HepG2 (cell line): Measurements from ENCODE around the gene SLC4A7. TPM values are rescaled to one million over a fixed set of nuclear protein-coding genes. Genes with fewer than 3 reads are reported as not detected.

ENCODE experiments used
- ATAC-seq: fragments of 200-7000 bp; cut with Tn5 transposase; 3 replicates; pipeline ENCODE4 v1.9.1; 2020; ENCODE audit warnings: mild to moderate bottlenecking, moderate library complexity
- BruUV-seq: library from RNA; stranded (reverse); fragments of 400-500 nt; replicated peaks from 2 replicates; lab custom pipeline; 2021; lab: Mats Ljungman, UMichigan
- CTCF ChIA-PET: fragments of 300-600 bp; formaldehyde crosslinking; extraction: SDS; loops from one replicate; lab custom pipeline; 2021; ENCODE audit warnings: low total read pairs, inconsistent platforms, low intra/inter-chr PET ratio; lab: Yijun Ruan, JAX
- POLR2A ChIA-PET: fragments of 350-600 bp; sonication (Branson Sonifier 250); formaldehyde crosslinking; loops from one replicate; lab custom pipeline; 2020; ENCODE audit warnings: antibody characterized with exemption, inconsistent platforms; lab: Yijun Ruan, JAX
- DNase-seq: peaks from one replicate; pipeline ENCODE4 v3.0.0-alpha.2; 2015; ENCODE audit warnings: low spot score
- FAIRE-seq: peaks from 3 replicates; lab custom pipeline; 2011; peaks lifted over from hg19 to GRCh38; lab: Jason Lieb, UNC
- H2AFZ ChIP-seq: one replicate; pipeline ENCODE4 v1.6.1; 2011; ENCODE audit warnings: low read length, inconsistent platforms
- H3K27ac ChIP-seq: fragments of 300-600 bp; 3 replicates; pipeline ENCODE4 v1.8.0; 2011; ENCODE audit warnings: mixed run types, mild to moderate bottlenecking, mixed read lengths, low read length, inconsistent platforms; ENCODE audit not compliant: insufficient read depth; ENCODE audit errors: extremely low read length
- H3K27me3 ChIP-seq, 2 experiments: fragments of 200-600 bp in 1 of 2; 2 replicates in 1 of 2; 3 replicates in 1 of 2; pipeline versions ENCODE4 v1.6.0 to v1.8.0; 2011; ENCODE audit warnings: low read length in 2 of 2, mild to moderate bottlenecking in 2 of 2, moderate library complexity in 2 of 2, inconsistent platforms in 1 of 2; ENCODE audit not compliant: insufficient read depth in 2 of 2, control insufficient read depth in 1 of 2
- H3K36me3 ChIP-seq, 2 experiments: fragments of 200-600 bp in 1 of 2; replicated peaks in 1 of 2; 2 replicates in 1 of 2; 3 replicates in 1 of 2; pipeline versions ENCODE4 v1.5.1 to v1.8.0; 2011; ENCODE audit warnings: low read length in 2 of 2, inconsistent platforms in 1 of 2; ENCODE audit not compliant: insufficient read depth in 2 of 2, control insufficient read depth in 1 of 2
- H3K4me1 ChIP-seq: 2 replicates; pipeline ENCODE4 v1.5.1; 2012; ENCODE audit warnings: low read length, inconsistent platforms; ENCODE audit not compliant: insufficient read depth
- H3K4me2 ChIP-seq: 2 replicates; pipeline ENCODE4 v1.6.0; 2011; ENCODE audit warnings: low read depth, low read length, inconsistent platforms
- H3K4me3 ChIP-seq, 3 experiments: fragments of 200-600 bp in 1 of 3; sonication (generic), shearing (Covaris generic) in 1 of 3; replicated peaks in 1 of 3; 2 replicates each; pipeline ENCODE4 v1.5.1; 2011 to 2016; ENCODE audit warnings: low read length in 3 of 3, inconsistent platforms in 2 of 3, low read depth in 2 of 3, mild to moderate bottlenecking in 2 of 3, control low read depth in 1 of 3, mixed read lengths in 1 of 3; ENCODE audit not compliant: insufficient read depth in 1 of 3
- H3K79me2 ChIP-seq: one replicate; pipeline ENCODE4 v1.6.1; 2011; ENCODE audit warnings: low read length, inconsistent platforms; ENCODE audit not compliant: insufficient read depth
- H3K9ac ChIP-seq: 2 replicates; pipeline ENCODE4 v1.6.0; 2011; ENCODE audit warnings: mild to moderate bottlenecking, low read depth, low read length, inconsistent platforms; ENCODE audit not compliant: insufficient read depth
- H3K9me3 ChIP-seq: 2 replicates; pipeline ENCODE4 v1.5.1; 2012; ENCODE audit warnings: mild to moderate bottlenecking, low read length
- H4K20me1 ChIP-seq: 2 replicates; pipeline ENCODE4 v1.6.0; 2011; ENCODE audit warnings: inconsistent platforms, mild to moderate bottlenecking, low read length, moderate library complexity; ENCODE audit not compliant: insufficient read depth
- CEBPB ChIP-seq: IDR thresholded peaks from 2 replicates; pipeline ENCODE4 v1.6.1; 2011; ENCODE audit warnings: low read depth, low read length, improper control_type of control experiment, borderline replicate concordance
- CEBPG ChIP-seq: IDR thresholded peaks from 2 replicates; pipeline ENCODE4 v1.6.1; 2016
- PBX3 ChIP-seq: sonication (generic); formaldehyde crosslinking; IDR thresholded peaks from 2 replicates; pipeline ENCODE4 v1.8.1; 2023; ENCODE audit warnings: missing genetic modification reagents, inconsistent platforms, borderline replicate concordance
- YEATS2 ChIP-seq: sonication (generic); formaldehyde crosslinking; IDR thresholded peaks from 2 replicates; pipeline ENCODE4 v1.4.0; 2020; ENCODE audit warnings: missing genetic modification reagents, borderline replicate concordance
- ZFP62 ChIP-seq: sonication (generic); formaldehyde crosslinking; IDR thresholded peaks from 2 replicates; pipeline ENCODE4 v1.4.0; 2020; ENCODE audit warnings: missing genetic modification reagents
- ZNF569 ChIP-seq: sonication (generic); formaldehyde crosslinking; IDR thresholded peaks from 2 replicates; pipeline ENCODE4 v1.5.0; 2020; ENCODE audit warnings: mild to moderate bottlenecking, missing genetic modification reagents, moderate library complexity, borderline replicate concordance
- ZNF737 ChIP-seq: sonication (generic); formaldehyde crosslinking; IDR thresholded peaks from 2 replicates; pipeline ENCODE4 v1.5.0; 2020; ENCODE audit warnings: missing genetic modification reagents, mild to moderate bottlenecking, borderline replicate concordance
- ZNF776 ChIP-seq: sonication (generic); formaldehyde crosslinking; IDR thresholded peaks from 2 replicates; pipeline ENCODE4 v1.4.0; 2020; ENCODE audit warnings: mild to moderate bottlenecking, missing genetic modification reagents
- WGBS: methylation state at CpG from one replicate; pipeline ENCODE4 v1.1.6; 2017; ENCODE audit warnings: low lambda C conversion rate; 5-methylcytosine and 5-hydroxymethylcytosine counted together
- in situ Hi-C: cut with HindIII; loops from 2 replicates; pipeline ENCODE4 v1.10.0; 2017; ENCODE audit warnings: low pct_unique_long_range_greater_than_20kb; ENCODE audit not compliant: extremely low pct_ligation_motif_present
- intact Hi-C: fragments of 100-400 bp; cut with micrococcal nuclease; formaldehyde crosslinking; loops from one replicate; pipeline ENCODE4 v1.10.0; 2022; ENCODE audit not compliant: unreplicated experiment
- polyA plus RNA-seq, 8 experiments: library from polyadenylated mRNA; depleted of rRNA in 3 of 8; stranded (reverse) in 7 of 8; unstranded in 1 of 8; fragments of >200 nt; fragmentation: Illumina TruSeq in 4 of 8; extraction: Trizol in 4 of 8; gene quantifications; 2 replicates each; pipeline versions ENCODE4 v1.2.1 to v1.2.3, GENCODE V29; 2011 to 2016; ENCODE audit warnings: low read depth in 4 of 8, missing spikeins in 1 of 8, mixed read lengths in 1 of 8; ENCODE audit not compliant: insufficient read depth in 1 of 8
- total RNA-seq, 5 experiments: library from RNA; depleted of rRNA; stranded (reverse); fragments of >200 nt; fragmentation: Illumina TruSeq; extraction: Trizol; gene quantifications; 2 replicates each; pipeline ENCODE4 v1.2.3, GENCODE V29; 2016; ENCODE audit warnings: low read depth in 1 of 5

The SLC4A7 gene
- total and polyA plus RNA-seq, 2 of the 13 experiments (the other 11 are each of a cell fraction or from before 2014, with no cell fraction given), result 16.4 to 43.8 TPM

GRCh38 chr3:27353221-27353620 lies 131.0 kb downstream of the SLC4A7 start:
- no peak overlapping the region for H3K4me3 ChIP-seq
- BruUV-seq, result no TSS peak
- ATAC-seq, result no peak
- H3K27me3 ChIP-seq, result no peaks in the 10 kb centered on the region
- H3K36me3 ChIP-seq, result peaks cover 0 to 4% of the 10 kb centered on the region in 2 experiments; a peak in 1 of 5 replicates
- no peak overlapping the region for H3K4me2 ChIP-seq
- no peak for DNase-seq
- 83% methylated on average over 1 of the region's 1 CpG for WGBS
- intact Hi-C loops, result no loop called here
- TF ChIP-seq CEBPG (peak; percentile 41; the same call in 1 of the 2 replicates), ZNF737 (CRISPR knock-in tag) (no peak), CEBPB (peak; percentile 67)
- TF ChIP-seq, all 625 proteins: peak for 2
- in situ Hi-C loops, result no loop called here
- Histone ChIP-seq H2AFZ (no peak overlapping the region), H3K9me3 (no peaks in the 10 kb centered on the region), H3K4me1 (peaks cover 39% of the 10 kb centered on the region), H4K20me1 (no peaks in the 10 kb centered on the region), H3K27ac (no peak overlapping the region), H3K79me2 (peaks cover 2% of the 10 kb centered on the region), H3K9ac (no peak overlapping the region)
- FAIRE-seq, result no peak
- POLR2A ChIA-PET, result no interaction called here
- CTCF ChIA-PET, result no interaction called here

DNA sequence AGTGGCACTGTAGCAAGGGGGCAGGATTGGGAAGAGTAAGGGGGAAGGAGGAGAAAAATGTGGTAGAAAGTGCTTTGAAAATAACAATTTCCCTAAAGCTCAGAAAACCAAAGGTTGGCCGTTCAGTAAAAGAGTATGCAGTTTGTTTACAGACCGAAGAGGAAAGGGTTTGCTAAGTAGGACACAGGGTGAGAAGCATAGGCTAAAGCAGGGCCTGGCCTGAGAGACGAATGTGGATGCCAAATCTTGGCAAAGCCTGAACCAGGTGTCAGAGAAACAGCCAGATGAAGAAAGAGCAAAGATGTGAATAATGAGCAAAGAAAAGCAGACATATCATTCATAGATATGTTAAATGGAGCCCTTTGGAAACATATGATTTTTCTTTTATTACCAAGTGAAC lies 132.1 kb downstream of the SLC4A7 start:
- 90% methylated on average over 3 of the region's 3 CpGs for WGBS
- no peaks in the 10 kb centered on the region for H3K9me3 ChIP-seq
- FAIRE-seq (no peak), DNase-seq (no peak), ATAC-seq (no peak)
- H4K20me1 ChIP-seq, result no peaks in the 10 kb centered on the region
- no peak overlapping the region for H3K27ac ChIP-seq
- POLR2A ChIA-PET, result no interaction called here
- in situ Hi-C loops (no loop called here), intact Hi-C loops (no loop called here)
- no peaks in the 10 kb centered on the region for H3K79me2 ChIP-seq
- CTCF ChIA-PET, result no interaction called here
- H2AFZ ChIP-seq, result no peak overlapping the region
- no peak overlapping the region for H3K4me2 ChIP-seq
- no TSS peak for BruUV-seq
- H3K36me3 ChIP-seq, result peaks cover 0 to 4% of the 10 kb centered on the region in 2 experiments; a peak in 1 of 5 replicates
- H3K9ac ChIP-seq, result no peak overlapping the region
- peaks cover 28% of the 10 kb centered on the region for H3K4me1 ChIP-seq
- TF ChIP-seq PBX3, result no peak
- TF ChIP-seq ZFP62 (CRISPR knock-in tag), result no peak
- TF ChIP-seq ZNF776 (CRISPR knock-in tag), result no peak
- TF ChIP-seq ZNF569 (CRISPR knock-in tag), result no peak
- TF ChIP-seq YEATS2 (CRISPR knock-in tag), result no peak
- H3K27me3 ChIP-seq, result no peaks in the 10 kb centered on the region
- H3K4me3 ChIP-seq, result no peak overlapping the region
